Left cardiac atrium (tissue), 4 donors: ENCODE measurements around the gene TOR3A. TPM values are rescaled to one million over a fixed set of nuclear protein-coding genes. Genes with fewer than 3 reads are reported as not detected.
"Not testable (repeated sequence)": the region's sequence is repeated elsewhere in the genome, so short reads cannot be mapped to it uniquely, and the experiment has no call there.

Experiments
- ATAC-seq, 2 donors: fragments of 200-7000 bp; cut with Tn5 transposase; one replicate each; pipeline ENCODE4 v1.9.1; 2020; ENCODE audit warnings: mild to moderate bottlenecking in 2 of 2, moderate library complexity in 2 of 2
- DNase-seq: peaks from one replicate; pipeline ENCODE4 v3.0.0-alpha.2; 2020
- intact Hi-C, 2 donors: fragments of 100-400 bp; cut with DNase I; formaldehyde crosslinking; loops; one replicate each; pipeline versions ENCODE4 v1.14.1 to v1.15.1; 2022 to 2023
- total RNA-seq, 2 donors: library from RNA; stranded (reverse); fragmentation: NEBNext Ultra II Directional; extraction: Animal tissue kit (Norgen Biotek cat#: 25700); gene quantifications; one replicate each; pipeline ENCODE4 v1.2.1, GENCODE V29; 2021
- donor health status: DM: no; HTN: yes; CAD: no.
- donor health status: DM: no; HTN: yes; CAD: no; lungs with severe emphysema.
- donor health status: DM: yes; HTN: yes; CAD: no.
- donor health status: Dilated cardiomyopathy.

The TOR3A gene
- total RNA-seq, 2 donors from 2014 or later = 12.7 to 12.9 TPM

DNA sequence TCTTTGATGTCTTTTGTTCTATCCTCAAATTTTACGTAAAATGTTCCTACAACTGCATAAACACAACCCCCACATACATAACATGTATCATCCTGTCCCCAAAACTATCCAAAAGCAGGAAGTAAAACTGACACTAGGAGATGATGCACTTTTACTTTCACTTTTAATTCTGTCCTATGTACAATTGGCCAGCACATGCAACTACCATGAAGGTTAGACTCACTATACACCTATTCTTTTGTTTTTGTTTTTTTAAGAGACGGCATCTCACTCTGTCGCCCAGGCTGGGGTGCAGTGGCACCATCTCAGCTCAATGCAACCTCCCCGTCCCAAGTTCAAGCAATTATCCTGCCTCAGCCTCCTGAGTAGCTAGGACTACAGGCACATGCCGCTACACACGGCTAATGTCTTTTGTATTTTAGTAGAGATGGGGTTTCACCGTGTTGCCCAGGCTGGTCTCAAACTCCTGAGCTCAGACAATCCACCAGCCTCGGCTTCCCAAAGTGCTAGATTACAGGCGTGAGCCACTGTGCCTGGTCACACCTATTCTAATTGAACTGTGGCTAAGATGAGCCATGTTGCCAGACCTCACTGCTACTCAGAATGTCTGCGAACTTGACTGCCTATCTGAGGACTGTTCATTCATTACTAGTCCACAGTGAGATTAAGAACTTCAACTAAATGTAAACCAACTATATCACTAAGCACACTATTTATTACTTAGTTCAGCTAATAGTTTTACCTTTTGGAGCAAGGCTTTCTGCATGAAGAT lies 48.0 kb downstream of the TOR3A start:
- no peak for DNase-seq
- intact Hi-C loops = loop anchor here in 1 of 2 donors (10.0 kb wide), 1 partner anchor 165 kb away; the partner anchor contains the start of gene SOAT1
- ATAC-seq = peak; percentile 66 to 85

DNA sequence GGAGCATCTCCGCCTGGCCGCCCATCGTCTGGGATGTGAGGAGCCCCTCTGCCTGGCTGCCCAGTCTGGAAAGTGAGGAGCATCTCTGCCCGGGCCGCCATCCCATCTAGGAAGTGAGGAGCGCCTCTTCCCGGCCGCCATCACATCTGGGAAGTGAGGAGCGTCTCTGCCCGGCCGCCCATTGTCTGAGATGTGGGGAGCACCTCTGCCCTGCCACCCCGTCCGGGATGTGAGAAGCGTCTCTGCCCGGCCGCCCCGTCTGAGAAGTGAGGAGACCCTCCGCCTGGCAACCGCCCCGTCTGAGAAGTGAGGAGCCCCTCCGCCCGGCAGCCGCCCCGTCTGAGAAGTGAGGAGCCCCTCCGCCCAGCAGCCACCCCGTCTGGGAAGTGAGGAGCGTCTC lies 53.3 kb downstream of the TOR3A start:
- intact Hi-C loops, DNase-seq, ATAC-seq: not testable (repeated sequence)

DNA sequence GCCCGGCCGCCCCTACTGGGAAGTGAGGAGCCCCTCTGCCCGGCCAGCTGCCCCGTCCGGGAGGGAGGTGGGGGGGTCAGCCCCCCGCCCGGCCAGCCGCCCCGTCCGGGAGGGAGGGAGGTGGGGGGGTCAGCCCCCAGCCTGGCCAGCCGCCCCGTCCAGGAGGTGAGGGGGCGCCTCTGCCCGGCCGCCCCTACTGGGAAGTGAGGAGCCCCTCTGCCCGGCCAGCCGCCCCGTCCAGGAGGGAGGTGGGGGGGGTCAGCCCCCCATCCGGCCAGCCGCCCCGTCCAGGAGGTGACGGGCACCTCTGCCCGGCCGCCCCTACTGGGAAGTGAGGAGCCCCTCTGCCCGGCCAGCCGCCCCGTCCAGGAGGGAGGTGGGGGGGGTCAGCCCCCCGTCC lies 53.8 kb downstream of the TOR3A start:
- intact Hi-C loops, DNase-seq, ATAC-seq: not testable (repeated sequence)

DNA sequence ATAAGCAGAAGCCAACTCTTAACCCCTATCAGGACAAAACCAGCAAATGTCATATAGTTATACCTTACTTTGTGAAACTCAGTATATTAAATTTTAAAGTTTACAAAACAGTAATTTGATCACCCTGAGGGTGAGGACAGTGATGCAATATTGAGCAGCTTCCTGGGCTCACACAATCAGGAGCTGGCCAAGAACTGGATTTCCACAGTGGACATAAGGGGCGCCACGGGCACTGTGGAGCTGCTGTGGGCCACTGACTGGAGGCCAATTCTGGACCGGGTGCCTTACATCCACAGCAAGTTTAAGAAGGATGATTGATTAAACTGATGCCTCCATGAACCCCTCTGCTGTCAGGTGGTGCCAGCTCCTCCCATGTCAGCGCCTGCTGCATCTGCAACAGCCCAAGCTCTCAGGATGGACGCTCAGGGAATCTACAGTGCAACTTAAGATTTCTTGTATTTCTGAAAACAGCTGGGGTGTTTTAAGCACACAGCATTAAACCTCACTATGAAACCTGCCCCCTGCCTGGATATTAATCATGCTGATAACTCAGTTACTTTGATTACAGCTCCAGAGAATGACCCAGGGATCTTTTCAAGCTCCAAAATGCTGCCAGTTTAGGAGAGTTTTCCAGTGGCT lies 55.9 kb downstream of the TOR3A start:
- intact Hi-C loops = no loop called here
- ATAC-seq = peak in 1 of 2 donors; percentile 59
- DNase-seq = no peak

DNA sequence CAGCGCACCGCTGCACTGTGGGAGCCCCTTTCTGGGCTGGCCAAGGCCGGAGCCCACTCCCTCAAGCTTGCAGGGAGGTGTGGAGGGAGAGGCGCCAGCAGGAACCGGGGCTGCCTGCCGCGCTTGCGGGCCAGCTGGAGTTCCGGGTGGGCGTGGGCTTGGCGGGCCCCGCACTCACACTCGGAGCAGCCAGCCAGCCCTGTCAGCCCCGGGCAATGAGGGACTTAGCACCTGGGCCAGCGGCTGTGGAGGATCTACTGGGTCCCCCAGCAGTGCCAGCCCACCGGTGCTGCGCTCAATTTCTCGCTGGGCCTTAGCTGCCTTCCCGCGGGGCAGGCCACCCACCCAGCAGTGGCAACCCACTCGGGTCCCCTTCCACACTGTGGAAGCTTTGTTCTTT lies 56.9 kb downstream of the TOR3A start:
- intact Hi-C loops, ATAC-seq, DNase-seq: not testable (repeated sequence)

DNA sequence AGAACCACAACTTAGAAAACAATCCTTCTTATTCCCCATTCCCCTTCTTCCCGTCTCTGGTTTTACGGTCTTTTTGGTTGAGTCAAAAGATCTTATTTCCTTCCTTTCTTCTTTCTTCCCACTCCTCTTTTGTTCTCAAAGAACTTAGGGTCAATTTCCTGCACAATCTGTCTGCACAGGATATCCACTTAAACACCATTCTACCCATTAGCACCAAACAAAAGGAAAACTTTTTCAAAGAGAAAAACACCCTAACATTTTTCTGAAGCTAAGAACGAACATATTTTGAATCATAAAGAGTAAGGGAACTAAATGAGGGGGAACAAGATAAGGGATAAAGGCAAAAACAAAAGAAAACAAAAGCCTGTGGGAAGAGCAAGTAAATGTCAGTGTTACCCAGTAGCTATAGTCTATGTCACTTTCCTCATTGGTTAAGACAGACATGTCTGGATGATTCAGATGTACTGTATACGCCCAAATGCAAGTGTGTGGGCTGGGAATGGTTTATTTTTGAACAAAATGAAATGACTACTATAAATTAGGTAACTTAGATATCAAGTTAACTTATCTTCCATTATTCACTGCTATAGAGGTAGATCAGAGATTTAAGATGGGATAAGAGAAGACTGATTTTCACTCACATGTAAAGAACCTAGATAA lies 59.9 kb downstream of the TOR3A start:
- ATAC-seq (peak; percentile 41 to 81), DNase-seq (no peak)
- intact Hi-C loops = no loop called here

DNA sequence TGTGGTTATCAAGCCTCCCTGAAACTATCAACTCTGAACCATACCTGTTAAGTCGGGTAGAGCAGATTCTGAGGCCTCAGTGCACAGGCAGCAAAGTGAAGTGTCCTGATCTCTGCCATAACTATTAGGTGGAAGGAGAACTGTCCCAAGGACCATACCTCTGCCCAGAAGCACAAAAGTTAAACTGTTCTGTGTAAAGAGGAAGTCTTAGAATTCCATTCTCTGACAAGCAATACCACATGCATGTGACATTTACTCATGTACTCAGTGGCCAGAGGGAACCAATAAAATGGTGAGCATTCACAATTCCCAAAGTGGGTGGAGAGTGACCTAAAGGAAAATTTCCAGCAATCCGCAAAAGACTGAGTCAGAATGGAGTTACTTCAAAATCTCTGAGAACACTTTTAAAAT lies 61.0 kb downstream of the TOR3A start:
- DNase-seq (no peak), ATAC-seq (peak; percentile 50 to 88)
- intact Hi-C loops = no loop called here

DNA sequence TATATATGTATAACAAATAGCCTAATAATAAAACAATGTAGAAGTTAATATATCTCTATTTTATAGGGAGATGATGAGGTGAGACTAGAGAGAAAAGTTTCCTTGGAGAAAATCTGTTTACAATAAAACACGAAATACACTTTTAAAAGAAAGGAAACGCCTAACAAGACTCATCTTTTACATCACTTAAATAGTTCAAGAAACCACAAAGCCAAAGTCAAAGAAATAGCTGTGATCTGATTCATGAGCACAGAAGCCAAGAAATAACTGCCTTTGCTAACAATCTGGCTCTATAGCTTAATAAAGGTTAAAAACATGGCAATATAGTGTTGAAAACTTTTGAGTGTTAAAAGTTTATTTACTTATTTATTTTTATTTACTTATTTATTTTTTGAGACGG lies 61.5 kb downstream of the TOR3A start:
- ATAC-seq (peak in 1 of 2 donors; percentile 80), DNase-seq (no peak)
- intact Hi-C loops = no loop called here

DNA sequence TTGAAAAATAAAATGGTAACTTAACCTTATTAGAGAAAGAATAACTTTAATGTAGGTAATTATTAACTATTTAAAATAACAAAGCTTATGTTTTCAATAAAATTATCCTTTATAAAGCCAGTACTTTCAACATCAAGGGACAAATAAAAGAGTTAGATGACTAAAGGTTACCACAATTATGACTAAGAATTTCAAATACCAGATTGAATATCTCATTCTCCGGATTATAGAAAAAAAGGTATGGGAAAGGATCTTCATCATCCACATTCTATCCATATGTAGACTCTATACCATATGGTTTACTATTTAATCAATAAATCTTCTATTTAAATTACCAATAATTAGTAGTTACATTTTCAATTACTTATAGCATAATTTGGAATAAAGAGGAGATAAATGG lies 62.8 kb downstream of the TOR3A start:
- intact Hi-C loops = no loop called here
- DNase-seq (no peak), ATAC-seq (no peak)

DNA sequence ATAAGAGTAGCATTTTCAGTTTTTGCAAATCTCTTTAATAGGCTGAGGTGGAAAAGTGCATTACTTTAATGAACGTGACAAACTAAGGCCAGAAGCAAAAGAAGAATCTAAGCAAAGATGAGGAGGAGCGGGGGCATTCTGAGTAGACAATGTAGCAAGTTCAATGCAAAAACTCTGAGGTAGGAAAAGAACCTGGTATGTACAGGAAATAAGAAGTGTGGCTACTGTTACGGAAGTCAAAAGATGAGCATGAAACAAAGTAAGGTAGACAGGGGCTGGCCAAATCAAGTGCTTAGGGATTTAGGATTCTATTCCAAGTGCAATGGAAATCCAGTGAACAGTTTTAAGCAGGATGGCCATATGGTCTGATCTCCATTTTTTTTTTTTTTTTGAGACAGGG lies 63.7 kb downstream of the TOR3A start:
- DNase-seq (no peak), ATAC-seq (no peak)
- intact Hi-C loops = no loop called here

Other genes starting within 250 kb of the TOR3A start
- 10 to 100 TPM; 14.3 to 19.0 TPM for gene ANGPTL1, start 211.0 kb upstream of the TOR3A start, total RNA-seq
- 10 to 100 TPM; 55.8 to 62.3 TPM for gene FAM20B, start 56.2 kb upstream of the TOR3A start, total RNA-seq
- gene ABL2, start 147.6 kb downstream of the TOR3A start, total RNA-seq = 10 to 100 TPM; 10.7 to 13.9 TPM
- 10 to 100 TPM; 20.6 to 21.8 TPM for gene SOAT1, start 211.7 kb downstream of the TOR3A start, total RNA-seq